H9 (cell line): ENCODE results near the gene DAAM1. TPM values are rescaled to one million over a fixed set of nuclear protein-coding genes. Genes with fewer than 3 reads are reported as not detected.

Experiments used
- DNase-seq: peaks from one replicate; pipeline ENCODE4 v3.0.0-alpha.2; 2017
- H2AFZ ChIP-seq: one replicate; pipeline ENCODE4 v1.6.1; 2013; ENCODE audit warnings: mild to moderate bottlenecking, low read length, control low read depth, moderate library complexity
- H2AK5ac ChIP-seq: 2 replicates; pipeline ENCODE4 v1.6.1; 2013; ENCODE audit warnings: low read length, control low read depth, mixed read lengths; ENCODE audit not compliant: insufficient read length
- H2BK120ac ChIP-seq: one replicate; pipeline ENCODE4 v1.6.1; 2013; ENCODE audit warnings: low read depth, mild to moderate bottlenecking, low read length, control low read depth, inconsistent platforms; ENCODE audit not compliant: poor library complexity, severe bottlenecking
- H2BK12ac ChIP-seq: 2 replicates; pipeline ENCODE4 v1.6.1; 2013; ENCODE audit warnings: low read length, control low read depth, mixed read lengths, low read depth; ENCODE audit not compliant: insufficient read length
- H2BK15ac ChIP-seq: 2 replicates; pipeline ENCODE4 v1.6.1; 2013; ENCODE audit warnings: low read depth, low read length, control low read depth
- H2BK20ac ChIP-seq: one replicate; pipeline ENCODE4 v1.6.1; 2013; ENCODE audit warnings: low read depth, mild to moderate bottlenecking, low read length, control low read depth, inconsistent platforms; ENCODE audit not compliant: poor library complexity, severe bottlenecking
- H2BK5ac ChIP-seq: 2 replicates; pipeline ENCODE4 v1.6.1; 2013; ENCODE audit warnings: low read length, control low read depth, mixed read lengths; ENCODE audit not compliant: insufficient read length
- H3K14ac ChIP-seq: 2 replicates; pipeline ENCODE4 v1.6.1; 2013; ENCODE audit warnings: low read length, control low read depth; ENCODE audit not compliant: insufficient read depth
- H3K18ac ChIP-seq: 2 replicates; pipeline ENCODE4 v1.6.1; 2013; ENCODE audit warnings: low read depth, mild to moderate bottlenecking, mixed read lengths, low read length, control low read depth; ENCODE audit not compliant: insufficient read length
- H3K23ac ChIP-seq: 2 replicates; pipeline ENCODE4 v1.6.1; 2013; ENCODE audit warnings: low read length, control low read depth, mixed read lengths, low read depth; ENCODE audit not compliant: insufficient read length
- H3K23me2 ChIP-seq: 2 replicates; pipeline ENCODE4 v1.6.1; 2013; ENCODE audit warnings: low read depth, mild to moderate bottlenecking, mixed read lengths, low read length, control low read depth; ENCODE audit not compliant: insufficient read length, poor library complexity, severe bottlenecking
- H3K27ac ChIP-seq: 2 replicates; pipeline ENCODE4 v1.5.1; 2013; ENCODE audit warnings: low read length, control low read depth, mixed read lengths, low read depth; ENCODE audit not compliant: insufficient read length
- H3K27me3 ChIP-seq: 2 replicates; pipeline ENCODE4 v1.6.1; 2013; ENCODE audit warnings: low read length, control low read depth, inconsistent platforms; ENCODE audit not compliant: insufficient read depth
- H3K4ac ChIP-seq: 2 replicates; pipeline ENCODE4 v1.6.1; 2013; ENCODE audit warnings: low read depth, mild to moderate bottlenecking, control low read depth, inconsistent platforms, low read length, moderate library complexity
- H3K4me1 ChIP-seq: 2 replicates; pipeline ENCODE4 v1.6.1; 2013; ENCODE audit warnings: low read length, control low read depth, inconsistent platforms; ENCODE audit not compliant: insufficient read depth
- H3K4me2 ChIP-seq: 2 replicates; pipeline ENCODE4 v1.6.1; 2013; ENCODE audit warnings: low read length, control low read depth, mixed read lengths; ENCODE audit not compliant: insufficient read length, insufficient read depth
- H3K56ac ChIP-seq: 2 replicates; pipeline ENCODE4 v1.6.1; 2013; ENCODE audit warnings: low read depth, mild to moderate bottlenecking, mixed read lengths, low read length, control low read depth; ENCODE audit not compliant: insufficient read length
- H3K79me1 ChIP-seq: 2 replicates; pipeline ENCODE4 v1.6.1; 2013; ENCODE audit warnings: low read depth, mild to moderate bottlenecking, moderate library complexity, low read length, control low read depth, inconsistent platforms; ENCODE audit not compliant: insufficient read depth, poor library complexity, severe bottlenecking
- H3K79me2 ChIP-seq: 2 replicates; pipeline ENCODE4 v1.6.1; 2013; ENCODE audit warnings: low read length, control low read depth, inconsistent platforms; ENCODE audit not compliant: insufficient read depth
- H3K9ac ChIP-seq: 2 replicates; pipeline ENCODE4 v1.6.1; 2013; ENCODE audit warnings: low read length, control low read depth, mixed read lengths; ENCODE audit not compliant: insufficient read length; ENCODE audit errors: extremely low read depth
- H3K9me3 ChIP-seq: one replicate; pipeline ENCODE4 v1.6.1; 2013; ENCODE audit warnings: low read depth, low read length, inconsistent platforms; ENCODE audit not compliant: control insufficient read depth
- H3T11ph ChIP-seq: one replicate; pipeline ENCODE4 v1.6.1; 2013; ENCODE audit warnings: mild to moderate bottlenecking, low read length, control low read depth, inconsistent platforms
- H4K20me1 ChIP-seq: one replicate; pipeline ENCODE4 v1.6.1; 2013; ENCODE audit not compliant: control insufficient read depth, insufficient read length, insufficient read depth
- H4K5ac ChIP-seq: 2 replicates; pipeline ENCODE4 v1.6.1; 2013; ENCODE audit warnings: low read depth, mild to moderate bottlenecking, mixed read lengths, low read length, control low read depth; ENCODE audit not compliant: insufficient read length
- H4K8ac ChIP-seq: replicated peaks from 2 replicates; pipeline ENCODE4 v1.6.1; 2013; ENCODE audit warnings: low read length, control low read depth, mixed read lengths, low read depth; ENCODE audit not compliant: insufficient read length
- H4K91ac ChIP-seq: 2 replicates; pipeline ENCODE4 v1.6.1; 2013; ENCODE audit warnings: low read depth, mild to moderate bottlenecking, moderate library complexity, mixed read lengths, low read length, control low read depth; ENCODE audit not compliant: insufficient read length
- H3K27ac Mint-ChIP-seq, 3 experiments: 2 replicates in 2 of 3; 3 replicates in 1 of 3; pipeline ENCODE4 v1.8.0; 2020 to 2021; ENCODE audit warnings: mixed read lengths in 3 of 3, mild to moderate bottlenecking in 1 of 3, moderate library complexity in 1 of 3
- H3K27me3 Mint-ChIP-seq: 2 replicates; pipeline ENCODE4 v1.8.0; 2021; ENCODE audit warnings: low read depth, mild to moderate bottlenecking, moderate library complexity, mixed read lengths
- H3K36me3 Mint-ChIP-seq, 3 experiments: 2 replicates in 2 of 3; 3 replicates in 1 of 3; pipeline ENCODE4 v1.8.0; 2020 to 2021; ENCODE audit warnings: low read depth in 3 of 3, mixed read lengths in 3 of 3; ENCODE audit not compliant: insufficient read depth in 1 of 3
- H3K4me1 Mint-ChIP-seq, 2 experiments: 2 replicates each; pipeline ENCODE4 v1.8.0; 2020; ENCODE audit warnings: mixed read lengths in 2 of 2
- H3K4me3 Mint-ChIP-seq, 2 experiments: 2 replicates in 1 of 2; 3 replicates in 1 of 2; pipeline ENCODE4 v1.8.0; 2020 to 2021; ENCODE audit warnings: mild to moderate bottlenecking in 2 of 2, mixed read lengths in 2 of 2, moderate library complexity in 1 of 2
- H3K9me3 Mint-ChIP-seq, 2 experiments: 2 replicates in 1 of 2; 3 replicates in 1 of 2; pipeline ENCODE4 v1.8.0; 2020; ENCODE audit warnings: mild to moderate bottlenecking in 2 of 2, mixed read lengths in 2 of 2, moderate library complexity in 1 of 2
- WGBS: extraction: QIAGEN DNeasy Blood & Tissue Kit; methylation state at CpG from one replicate; pipeline ENCODE4 v1.1.7; 2013; ENCODE audit warnings: missing lambda C conversion rate, low lambda C conversion rate, mixed read lengths; ENCODE audit not compliant: insufficient read length; ENCODE audit errors: extremely low coverage; 5-methylcytosine and 5-hydroxymethylcytosine counted together
- total RNA-seq: library from RNA; stranded (reverse); gene quantifications from 2 replicates; pipeline ENCODE4 v1.2.1, GENCODE V29; 2021
- TF ChIP-seq, protein P1 (sequence below): fragments of 200-600 bp; sonication (generic); conservative IDR thresholded peaks from 3 replicates; pipeline ENCODE4 v1.8.0; 2021; ENCODE audit warnings: antibody characterized with exemption, mild to moderate bottlenecking

DAAM1 gene
- total RNA-seq, 1 experiment from 2014 or later: 19.5 TPM

DNA sequence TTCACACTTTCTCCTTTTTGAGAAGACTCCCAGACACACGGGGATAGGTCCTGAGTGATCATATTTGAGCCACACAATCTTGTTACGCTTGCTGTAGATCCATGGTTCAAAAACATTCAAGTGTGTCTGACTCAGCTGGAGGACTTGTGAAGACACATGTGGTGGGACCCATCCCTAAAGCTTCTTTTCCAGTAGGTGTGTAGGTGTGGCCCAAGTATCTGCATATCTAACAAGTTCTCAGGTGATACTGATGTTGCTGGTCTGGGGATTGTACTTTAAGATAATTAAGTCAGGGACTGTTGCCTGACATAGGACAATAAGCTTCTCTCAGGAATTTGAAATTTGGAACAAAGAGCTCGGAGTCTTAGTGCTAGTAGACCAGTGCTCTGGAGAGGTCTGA lies 4.1 kb upstream of the DAAM1 start:
- Histone ChIP-seq H3K56ac (no peak overlapping the region), H2AFZ (no peak overlapping the region), H3K4me1 (no peaks in the 10 kb centered on the region), H2BK15ac (no peak overlapping the region), H2BK120ac (no peak overlapping the region), H3K18ac (no peak overlapping the region), H3K27ac (no peak overlapping the region), H4K91ac (no peak overlapping the region), H3K9me3 (no peaks in the 10 kb centered on the region), H3K14ac (no peak overlapping the region), H3K23ac (no peak overlapping the region), H3K4me2 (no peak overlapping the region), H2BK5ac (no peak overlapping the region), H3K4ac (no peak overlapping the region), H3T11ph (no peak overlapping the region), H2BK20ac (no peak overlapping the region), H3K23me2 (peaks cover 11% of the 10 kb centered on the region), H3K27me3 (no peaks in the 10 kb centered on the region; the same call in 1 of the 2 replicates), H3K79me1 (no peaks in the 10 kb centered on the region), H2AK5ac (no peak overlapping the region), H4K8ac (no peak overlapping the region), H2BK12ac (no peak overlapping the region), H4K20me1 (no peaks in the 10 kb centered on the region), H4K5ac (no peak overlapping the region), H3K79me2 (no peaks in the 10 kb centered on the region), H3K9ac (no peak overlapping the region)
- Mint-ChIP-seq H3K4me3 (no peak overlapping the region), H3K27me3 (peaks cover 36% of the 10 kb centered on the region), H3K9me3 (no peaks in the 10 kb centered on the region), H3K36me3 (no peaks in the 10 kb centered on the region), H3K4me1 (peaks cover 7 to 10% of the 10 kb centered on the region in 2 experiments), H3K27ac (no peak overlapping the region)
- TF ChIP-seq, protein P1, sequence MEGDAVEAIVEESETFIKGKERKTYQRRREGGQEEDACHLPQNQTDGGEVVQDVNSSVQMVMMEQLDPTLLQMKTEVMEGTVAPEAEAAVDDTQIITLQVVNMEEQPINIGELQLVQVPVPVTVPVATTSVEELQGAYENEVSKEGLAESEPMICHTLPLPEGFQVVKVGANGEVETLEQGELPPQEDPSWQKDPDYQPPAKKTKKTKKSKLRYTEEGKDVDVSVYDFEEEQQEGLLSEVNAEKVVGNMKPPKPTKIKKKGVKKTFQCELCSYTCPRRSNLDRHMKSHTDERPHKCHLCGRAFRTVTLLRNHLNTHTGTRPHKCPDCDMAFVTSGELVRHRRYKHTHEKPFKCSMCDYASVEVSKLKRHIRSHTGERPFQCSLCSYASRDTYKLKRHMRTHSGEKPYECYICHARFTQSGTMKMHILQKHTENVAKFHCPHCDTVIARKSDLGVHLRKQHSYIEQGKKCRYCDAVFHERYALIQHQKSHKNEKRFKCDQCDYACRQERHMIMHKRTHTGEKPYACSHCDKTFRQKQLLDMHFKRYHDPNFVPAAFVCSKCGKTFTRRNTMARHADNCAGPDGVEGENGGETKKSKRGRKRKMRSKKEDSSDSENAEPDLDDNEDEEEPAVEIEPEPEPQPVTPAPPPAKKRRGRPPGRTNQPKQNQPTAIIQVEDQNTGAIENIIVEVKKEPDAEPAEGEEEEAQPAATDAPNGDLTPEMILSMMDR: no peak
- no peak for DNase-seq
- WGBS: no CpG with 5 or more reads among the region's 3 CpGs
